K562 (cell line): ENCODE measurements around the gene GRIK3. TPM values are rescaled to one million over a fixed set of nuclear protein-coding genes. Genes with fewer than 3 reads are reported as not detected.

Source experiments
- ATAC-seq: fragments of 200-7000 bp; cut with Tn5 transposase; 3 replicates; pipeline ENCODE4 v1.9.1; 2020; ENCODE audit warnings: moderate library complexity
- BruUV-seq: library from RNA; stranded (reverse); fragments of 400-500 nt; replicated peaks from 2 replicates; lab custom pipeline; 2021; lab: Mats Ljungman, UMichigan
- CTCF ChIA-PET: fragments of 300-600 bp; formaldehyde crosslinking; extraction: SDS; loops from one replicate; lab custom pipeline; 2021; ENCODE audit warnings: low intra/inter-chr PET ratio; lab: Yijun Ruan, JAX
- POLR2A ChIA-PET: fragments of 300-600, 350-650 bp; sonication (Branson Sonifier 250); formaldehyde crosslinking; extraction: SDS; loops from one replicate; lab custom pipeline; 2021; ENCODE audit warnings: antibody characterized with exemption, inconsistent platforms; lab: Yijun Ruan, JAX
- DNase-seq, 4 experiments: peaks; one replicate each; pipeline versions ENCODE4 v3.0.0 to v3.0.0-alpha.2; 2011 to 2018; ENCODE audit warnings: low spot score in 3 of 4, mixed read lengths in 3 of 4; ENCODE audit errors: extremely low read depth in 1 of 4
- FAIRE-seq: peaks from 2 replicates; lab custom pipeline; 2011; peaks lifted over from hg19 to GRCh38; lab: Jason Lieb, UNC
- H2AFZ ChIP-seq: 2 replicates; pipeline ENCODE4 v1.6.0; 2011; ENCODE audit warnings: low read depth, low read length, control low read depth, inconsistent platforms
- H3K27ac ChIP-seq: fragments of 200-600 bp; 3 replicates; pipeline ENCODE4 v1.8.0; 2011; ENCODE audit warnings: low read depth, mild to moderate bottlenecking, control low read depth, inconsistent platforms, low read length, moderate library complexity, mixed read lengths; ENCODE audit errors: extremely low read depth
- H3K27me3 ChIP-seq, 2 experiments: fragments of 300-600 bp in 1 of 2; 2 replicates in 1 of 2; 3 replicates in 1 of 2; pipeline versions ENCODE4 v1.6.0 to v1.8.0; 2011; ENCODE audit warnings: inconsistent platforms in 2 of 2, low read length in 2 of 2, mild to moderate bottlenecking in 1 of 2, mixed read lengths in 1 of 2, moderate library complexity in 1 of 2; ENCODE audit not compliant: control insufficient read depth in 2 of 2, insufficient read depth in 2 of 2
- H3K36me3 ChIP-seq: fragments of 300-600 bp; 3 replicates; pipeline ENCODE4 v1.8.0; 2011; ENCODE audit warnings: mild to moderate bottlenecking, low read length, inconsistent platforms; ENCODE audit not compliant: control insufficient read depth, insufficient read depth
- H3K4me1 ChIP-seq, 2 experiments: fragments of 200-600 bp in 1 of 2; replicated peaks in 1 of 2; 2 replicates in 1 of 2; 3 replicates in 1 of 2; pipeline versions ENCODE4 v1.5.1 to v1.8.0; 2011; ENCODE audit warnings: inconsistent platforms in 2 of 2, low read length in 2 of 2, mild to moderate bottlenecking in 1 of 2, mixed read lengths in 1 of 2, moderate library complexity in 1 of 2; ENCODE audit not compliant: control insufficient read depth in 2 of 2, insufficient read depth in 2 of 2
- H3K4me2 ChIP-seq: 2 replicates; pipeline ENCODE4 v1.6.1; 2011; ENCODE audit warnings: low read length, control low read depth, inconsistent platforms, mixed read lengths; ENCODE audit not compliant: insufficient read depth
- H3K4me3 ChIP-seq: fragments of 200-600 bp; sonication (generic), shearing (Covaris generic); 2 replicates; pipeline ENCODE4 v1.5.1; 2016; ENCODE audit warnings: control low read depth, inconsistent platforms
- H3K79me2 ChIP-seq: fragments of 200-600 bp; 3 replicates; pipeline ENCODE4 v1.8.0; 2011; ENCODE audit warnings: low read length, inconsistent platforms; ENCODE audit not compliant: control insufficient read depth, insufficient read depth
- H3K9ac ChIP-seq, 2 experiments: 2 replicates each; pipeline versions ENCODE4 v1.6.0 to v1.6.1; 2011; ENCODE audit warnings: low read depth in 2 of 2, low read length in 2 of 2, control low read depth in 1 of 2, inconsistent platforms in 1 of 2, mild to moderate bottlenecking in 1 of 2, mixed read lengths in 1 of 2; ENCODE audit not compliant: insufficient read depth in 1 of 2
- H3K9me1 ChIP-seq: one replicate; pipeline ENCODE4 v1.6.0; 2011; ENCODE audit warnings: inconsistent platforms, mild to moderate bottlenecking, low read length, moderate library complexity; ENCODE audit not compliant: control insufficient read depth, insufficient read depth
- H3K9me3 ChIP-seq: replicated peaks from 2 replicates; pipeline ENCODE4 v1.5.1; 2011; ENCODE audit warnings: low read depth, low read length, inconsistent platforms; ENCODE audit not compliant: control insufficient read depth, insufficient read depth
- H4K20me1 ChIP-seq: replicated peaks from 2 replicates; pipeline ENCODE4 v1.6.1; 2011; ENCODE audit warnings: low read length, inconsistent platforms, mixed read lengths; ENCODE audit not compliant: control insufficient read depth, insufficient read depth
- ATF1 ChIP-seq, 2 experiments: fragments of 450-650 bp in 1 of 2; IDR thresholded peaks; 2 replicates each; pipeline ENCODE4 v1.6.1; 2016; ENCODE audit warnings: missing compliant biosample characterization in 1 of 2, missing genetic modification characterization in 1 of 2
- ETS2 ChIP-seq: IDR thresholded peaks from 2 replicates; pipeline ENCODE4 v1.6.1; 2016; ENCODE audit warnings: borderline replicate concordance, missing genetic modification characterization, mild to moderate bottlenecking, moderate library complexity, missing compliant biosample characterization; ENCODE audit not compliant: poor library complexity, severe bottlenecking
- FOXJ3 ChIP-seq: sonication (generic); formaldehyde crosslinking; IDR thresholded peaks from 2 replicates; pipeline ENCODE4 v1.4.0; 2020; ENCODE audit warnings: mild to moderate bottlenecking, missing genetic modification reagents
- HIVEP1 ChIP-seq: fragments of 250-450 bp; sonication (Bioruptor Pico); IDR thresholded peaks from 2 replicates; pipeline ENCODE4 v1.4.0; 2020; ENCODE audit warnings: mild to moderate bottlenecking
- KLF16 ChIP-seq: IDR thresholded peaks from 2 replicates; pipeline ENCODE4 v1.6.1; 2016; ENCODE audit warnings: antibody characterized with exemption
- POLR2G ChIP-seq: fragments of 200-400 bp; formaldehyde crosslinking; IDR thresholded peaks from 2 replicates; pipeline ENCODE4 v1.6.1; 2017; ENCODE audit warnings: low read depth, mild to moderate bottlenecking, antibody characterized with exemption, low read length, moderate library complexity
- RAD21 ChIP-seq, 2 experiments: fragments of 250-450 bp in 1 of 2; fragments of 450-650 bp in 1 of 2; sonication (Bioruptor Pico) in 1 of 2; formaldehyde crosslinking in 1 of 2; IDR thresholded peaks in 1 of 2; conservative IDR thresholded peaks in 1 of 2; 2 replicates each; pipeline versions ENCODE4 v1.4.0 to v1.8.0; 2020 to 2022; ENCODE audit warnings: mild to moderate bottlenecking in 2 of 2, moderate library complexity in 1 of 2
- SAFB2 ChIP-seq: fragments of 200-400 bp; formaldehyde crosslinking; IDR thresholded peaks from 2 replicates; pipeline ENCODE4 v1.6.1; 2018; ENCODE audit warnings: borderline replicate concordance, low read length, low read depth, moderate library complexity; ENCODE audit not compliant: severe bottlenecking
- TAF15 ChIP-seq: fragments of 200-400 bp; formaldehyde crosslinking; IDR thresholded peaks from 2 replicates; pipeline ENCODE4 v1.6.1; 2017; ENCODE audit warnings: mild to moderate bottlenecking, low read depth, low read length, moderate library complexity
- ZNF224 ChIP-seq: sonication (generic); formaldehyde crosslinking; IDR thresholded peaks from 2 replicates; pipeline ENCODE4 v1.8.0; 2022; ENCODE audit warnings: mild to moderate bottlenecking, missing genetic modification reagents
- ZNF347 ChIP-seq: fragments of 450-650 bp; formaldehyde crosslinking; IDR thresholded peaks from 2 replicates; pipeline ENCODE4 v1.4.0; 2020; ENCODE audit warnings: low read depth, mild to moderate bottlenecking, moderate library complexity
- whole genome bisulfite sequencing: fragments of 100-300 bp; shearing (Covaris generic); methylation state at CpG from one replicate; pipeline ENCODE4 v1.1.6; 2016; ENCODE audit warnings: low coverage, mixed read lengths; ENCODE audit not compliant: insufficient coverage; ENCODE audit errors: missing lambda C conversion rate; 5-methylcytosine and 5-hydroxymethylcytosine counted together
- in situ Hi-C: fragments of 300-500 bp; cut with MboI; formaldehyde crosslinking; loops from 4 replicates; pipeline ENCODE4 v1.15.0; 2018; ENCODE audit warnings: inconsistent platforms, mixed read lengths
- intact Hi-C: fragments of 100-400 bp; cut with micrococcal nuclease; formaldehyde crosslinking; loops from 2 replicates; pipeline ENCODE4 v1.14.2; 2022
- polyA plus RNA-seq, 8 experiments: library from polyadenylated mRNA; depleted of rRNA in 4 of 8; stranded (reverse) in 5 of 8; unstranded in 3 of 8; fragments of >200 nt; fragmentation: Nextera tagmentation in 2 of 8; fragmentation: Illumina TruSeq in 1 of 8; extraction: Ambion mirVana in 2 of 8; extraction: Trizol in 1 of 8; gene quantifications; 2 replicates each; pipeline versions ENCODE4 v1.2.1 to v1.2.3, GENCODE V29; 2011 to 2014; ENCODE audit warnings: inconsistent platforms in 1 of 8, missing spikeins in 1 of 8
- total RNA-seq, 7 experiments: library from RNA; depleted of rRNA in 6 of 7; stranded (reverse); fragments of >200 nt in 6 of 7; fragmentation: Illumina TruSeq in 2 of 7; extraction: Trizol in 2 of 7; gene quantifications; 2 replicates each; pipeline versions ENCODE4 v1.2.1 to v1.2.3, GENCODE V29; 2011 to 2021; ENCODE audit warnings: low replicate concordance in 1 of 7
- TF ChIP-seq, protein P1 (sequence below): fragments of 150-350 bp; IDR thresholded peaks from 2 replicates; pipeline ENCODE4 v1.6.1; 2014; ENCODE audit warnings: low read depth, mild to moderate bottlenecking, low read length, borderline replicate concordance

Gene GRIK3
- total and polyA plus RNA-seq, 9 of the 15 experiments (the other 6 are each of a cell fraction or from before 2014, with no cell fraction given), result not detected

DNA sequence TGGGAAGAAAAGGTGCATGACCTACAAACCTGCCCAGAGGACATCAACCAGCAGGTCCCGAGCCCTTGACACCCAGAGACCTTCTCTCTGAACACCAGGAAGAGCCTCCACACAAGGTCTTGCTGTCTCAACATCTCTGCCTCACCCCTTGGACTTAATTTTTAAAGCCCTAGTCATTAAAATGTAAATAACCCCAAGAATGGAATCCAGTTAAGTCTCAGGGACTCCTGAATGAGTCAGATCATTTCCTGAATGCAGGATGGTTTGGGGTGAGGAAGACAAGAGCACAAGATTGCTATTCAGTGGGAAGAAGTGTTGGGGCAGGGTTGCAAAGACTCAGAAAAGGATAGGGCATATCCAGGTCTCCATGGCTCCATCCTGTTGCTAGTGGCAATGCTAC is 17.8 kb upstream of the GRIK3 start:
- no TSS peak for BruUV-seq
- Histone ChIP-seq H3K4me1 (no peaks in the 10 kb centered on the region), H3K9me1 (no peaks in the 10 kb centered on the region), H3K36me3 (no peaks in the 10 kb centered on the region), H3K27ac (no peak overlapping the region), H3K9me3 (no peaks in the 10 kb centered on the region), H3K4me2 (no peak overlapping the region), H3K79me2 (no peaks in the 10 kb centered on the region), H3K9ac (no peak overlapping the region), H4K20me1 (peaks cover 7% of the 10 kb centered on the region; the same call in 1 of the 2 replicates), H3K4me3 (no peak overlapping the region), H2AFZ (no peak overlapping the region), H3K27me3 (peaks cover 2 to 16% of the 10 kb centered on the region in 2 experiments; a peak in 4 of 5 replicates)
- no peak for DNase-seq
- intact Hi-C loops, result no loop called here
- ChIA-PET CTCF (no interaction called here), POLR2A (no interaction called here)
- no peak for TF ChIP-seq RAD21 (CRISPR knock-in tag; conservative IDR thresholded peaks at IDR 0.05 in 1 of 2, IDR thresholded peaks at IDR 0.05 in 1 of 2)
- in situ Hi-C loops, result no loop called here
- 0% methylated on average over 1 of the region's 1 CpG for WGBS
- ATAC-seq, result no peak
- no peak for FAIRE-seq

DNA sequence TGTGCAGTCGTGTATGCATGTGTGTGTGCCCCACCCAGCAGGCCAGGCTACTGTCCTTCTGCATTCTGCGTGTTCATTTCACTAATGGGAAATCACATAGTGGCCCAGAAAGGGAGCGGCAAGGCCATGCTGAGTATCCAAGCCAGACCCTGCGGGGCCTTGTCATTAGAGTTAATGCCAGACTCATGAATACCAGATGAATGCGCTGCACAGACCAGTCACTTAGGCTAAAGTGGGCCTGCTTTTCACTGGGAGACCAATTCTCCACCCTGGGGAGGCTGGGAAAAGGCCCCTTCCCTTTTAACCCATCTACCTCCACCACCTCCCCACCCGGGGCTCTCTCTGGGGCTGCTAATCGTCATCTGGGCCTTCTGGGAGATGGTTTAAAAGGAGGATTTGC is 17.0 kb upstream of the GRIK3 start:
- H3K9me3 ChIP-seq, result no peaks in the 10 kb centered on the region
- POLR2A ChIA-PET, result interaction anchor here (0.7 kb wide), 1 partner anchor 15 kb away, joined by 3 read pairs; no protein-coding TSS in a partner anchor
- H4K20me1 ChIP-seq, result peaks cover 7% of the 10 kb centered on the region; the same call in 1 of the 2 replicates
- H3K27me3 ChIP-seq, result peaks cover 4 to 21% of the 10 kb centered on the region in 2 experiments; a peak in 4 of 5 replicates
- H3K9me1 ChIP-seq, result no peaks in the 10 kb centered on the region
- H2AFZ ChIP-seq, result no peak overlapping the region
- no peaks in the 10 kb centered on the region for H3K36me3 ChIP-seq
- FAIRE-seq, result no peak
- in situ Hi-C loops, result no loop called here
- no peak overlapping the region for H3K9ac ChIP-seq
- CTCF ChIA-PET, result no interaction called here
- no peaks in the 10 kb centered on the region for H3K4me1 ChIP-seq
- 1% methylated on average over 7 of the region's 7 CpGs for WGBS
- TF ChIP-seq ZNF224 (CRISPR knock-in tag) (no peak), FOXJ3 (CRISPR knock-in tag) (no peak), SAFB2 (no peak), KLF16 (no peak), ZNF347 (CRISPR knock-in tag) (no peak), TAF15 (no peak), POLR2G (no peak), ETS2 (tag) (no peak), ATF1 (CRISPR knock-in tag; IDR thresholded peaks at IDR 0.05) (no peak), ATF1 (tag; IDR thresholded peaks at IDR 0.05) (no peak), HIVEP1 (CRISPR knock-in tag) (no peak)
- TF ChIP-seq, protein P1, sequence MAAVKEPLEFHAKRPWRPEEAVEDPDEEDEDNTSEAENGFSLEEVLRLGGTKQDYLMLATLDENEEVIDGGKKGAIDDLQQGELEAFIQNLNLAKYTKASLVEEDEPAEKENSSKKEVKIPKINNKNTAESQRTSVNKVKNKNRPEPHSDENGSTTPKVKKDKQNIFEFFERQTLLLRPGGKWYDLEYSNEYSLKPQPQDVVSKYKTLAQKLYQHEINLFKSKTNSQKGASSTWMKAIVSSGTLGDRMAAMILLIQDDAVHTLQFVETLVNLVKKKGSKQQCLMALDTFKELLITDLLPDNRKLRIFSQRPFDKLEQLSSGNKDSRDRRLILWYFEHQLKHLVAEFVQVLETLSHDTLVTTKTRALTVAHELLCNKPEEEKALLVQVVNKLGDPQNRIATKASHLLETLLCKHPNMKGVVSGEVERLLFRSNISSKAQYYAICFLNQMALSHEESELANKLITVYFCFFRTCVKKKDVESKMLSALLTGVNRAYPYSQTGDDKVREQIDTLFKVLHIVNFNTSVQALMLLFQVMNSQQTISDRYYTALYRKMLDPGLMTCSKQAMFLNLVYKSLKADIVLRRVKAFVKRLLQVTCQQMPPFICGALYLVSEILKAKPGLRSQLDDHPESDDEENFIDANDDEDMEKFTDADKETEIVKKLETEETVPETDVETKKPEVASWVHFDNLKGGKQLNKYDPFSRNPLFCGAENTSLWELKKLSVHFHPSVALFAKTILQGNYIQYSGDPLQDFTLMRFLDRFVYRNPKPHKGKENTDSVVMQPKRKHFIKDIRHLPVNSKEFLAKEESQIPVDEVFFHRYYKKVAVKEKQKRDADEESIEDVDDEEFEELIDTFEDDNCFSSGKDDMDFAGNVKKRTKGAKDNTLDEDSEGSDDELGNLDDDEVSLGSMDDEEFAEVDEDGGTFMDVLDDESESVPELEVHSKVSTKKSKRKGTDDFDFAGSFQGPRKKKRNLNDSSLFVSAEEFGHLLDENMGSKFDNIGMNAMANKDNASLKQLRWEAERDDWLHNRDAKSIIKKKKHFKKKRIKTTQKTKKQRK, result no peak
- no peak for DNase-seq
- no TSS peak for BruUV-seq
- no peak overlapping the region for H3K4me3 ChIP-seq
- intact Hi-C loops, result no loop called here
- H3K27ac ChIP-seq, result no peak overlapping the region
- H3K4me2 ChIP-seq, result no peak overlapping the region
- ATAC-seq, result no peak
- no peaks in the 10 kb centered on the region for H3K79me2 ChIP-seq
